Measurements from ENCODE around the gene RFK.

RFK gene

DNA sequence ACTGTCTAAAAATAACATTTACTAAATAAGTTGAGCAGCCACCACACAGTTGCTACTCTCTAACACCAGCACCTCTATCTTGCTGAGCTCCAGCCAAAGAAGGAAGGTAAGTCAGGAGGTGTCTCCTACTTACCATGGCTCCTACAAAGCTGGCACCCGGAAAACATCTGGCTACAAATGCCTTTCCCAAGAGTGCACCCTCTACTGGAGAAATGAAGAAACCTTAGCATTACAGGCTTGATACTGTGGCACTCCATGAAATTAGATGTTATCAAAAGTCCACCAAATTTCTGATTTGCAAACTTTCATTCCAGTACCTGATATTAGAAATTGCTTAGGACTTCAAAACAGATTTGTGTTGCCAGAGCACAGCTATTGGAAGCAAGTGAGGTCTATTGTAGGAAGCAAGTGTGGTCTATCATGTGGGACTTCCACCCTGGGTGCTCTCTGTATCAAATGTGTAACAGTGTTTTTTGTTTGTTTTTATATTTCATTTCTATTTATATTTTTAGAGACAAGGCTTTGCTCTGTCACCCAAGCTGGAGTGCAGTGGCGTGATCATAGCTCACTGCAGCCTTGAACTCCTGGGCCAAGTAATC lies 25.7 kb upstream of the RFK start:
- H3K4me3 ChIP-seq (replicated peaks; ENCODE audit: low read depth, low read length): no peak overlapping the region
- TF ChIP-seq, protein P1, sequence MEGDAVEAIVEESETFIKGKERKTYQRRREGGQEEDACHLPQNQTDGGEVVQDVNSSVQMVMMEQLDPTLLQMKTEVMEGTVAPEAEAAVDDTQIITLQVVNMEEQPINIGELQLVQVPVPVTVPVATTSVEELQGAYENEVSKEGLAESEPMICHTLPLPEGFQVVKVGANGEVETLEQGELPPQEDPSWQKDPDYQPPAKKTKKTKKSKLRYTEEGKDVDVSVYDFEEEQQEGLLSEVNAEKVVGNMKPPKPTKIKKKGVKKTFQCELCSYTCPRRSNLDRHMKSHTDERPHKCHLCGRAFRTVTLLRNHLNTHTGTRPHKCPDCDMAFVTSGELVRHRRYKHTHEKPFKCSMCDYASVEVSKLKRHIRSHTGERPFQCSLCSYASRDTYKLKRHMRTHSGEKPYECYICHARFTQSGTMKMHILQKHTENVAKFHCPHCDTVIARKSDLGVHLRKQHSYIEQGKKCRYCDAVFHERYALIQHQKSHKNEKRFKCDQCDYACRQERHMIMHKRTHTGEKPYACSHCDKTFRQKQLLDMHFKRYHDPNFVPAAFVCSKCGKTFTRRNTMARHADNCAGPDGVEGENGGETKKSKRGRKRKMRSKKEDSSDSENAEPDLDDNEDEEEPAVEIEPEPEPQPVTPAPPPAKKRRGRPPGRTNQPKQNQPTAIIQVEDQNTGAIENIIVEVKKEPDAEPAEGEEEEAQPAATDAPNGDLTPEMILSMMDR (IDR thresholded peaks at IDR 0.05; ENCODE audit: low read length, missing control alignments): peak; percentile 63
- DNase-seq (ENCODE audit: low read depth): peak; percentile 40

GRCh38 chr9:76417394-76417793 lies 23.2 kb upstream of the RFK start:
- no peak for DNase-seq (ENCODE audit: low read depth)

GRCh38 chr9:76415731-76416130 lies 21.5 kb upstream of the RFK start:
- H3K4me3 ChIP-seq (replicated peaks; ENCODE audit: low read depth, low read length): no peak overlapping the region
- TF ChIP-seq, protein P1 (IDR thresholded peaks at IDR 0.05; ENCODE audit: low read length, missing control alignments): no peak
- peak; percentile 79 for DNase-seq (ENCODE audit: low read depth)

More at GRCh38 chr9:76417394-76417793, 23.2 kb upstream of the RFK start:
- TF ChIP-seq, protein P1 (IDR thresholded peaks at IDR 0.05; ENCODE audit: low read length, missing control alignments): no peak
- H3K4me3 ChIP-seq (replicated peaks; ENCODE audit: low read depth, low read length): no peak overlapping the region

DNA sequence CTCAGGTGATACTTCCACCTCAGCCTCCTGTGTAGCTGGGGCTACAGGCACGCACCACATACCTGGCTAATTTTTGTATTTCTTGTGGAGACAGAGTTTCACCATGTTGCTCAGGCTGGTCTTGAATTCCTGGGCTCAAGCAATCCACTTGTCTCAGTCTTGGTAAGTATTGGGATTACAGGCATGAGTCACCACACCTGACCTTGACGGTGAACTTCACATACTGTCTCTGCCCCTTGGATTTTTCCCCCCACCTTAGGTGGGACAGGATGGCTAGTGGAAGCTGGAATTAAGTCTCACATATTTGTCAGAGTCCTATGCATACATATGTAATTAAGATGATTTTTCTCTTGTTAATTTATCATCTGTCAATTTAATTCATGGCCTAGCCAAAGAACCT lies 20.9 kb upstream of the RFK start:
- no peak overlapping the region for H3K4me3 ChIP-seq (replicated peaks; ENCODE audit: low read depth, low read length)
- DNase-seq (ENCODE audit: low read depth): peak; percentile 43
- TF ChIP-seq, protein P1 (IDR thresholded peaks at IDR 0.05; ENCODE audit: low read length, missing control alignments): no peak

DNA sequence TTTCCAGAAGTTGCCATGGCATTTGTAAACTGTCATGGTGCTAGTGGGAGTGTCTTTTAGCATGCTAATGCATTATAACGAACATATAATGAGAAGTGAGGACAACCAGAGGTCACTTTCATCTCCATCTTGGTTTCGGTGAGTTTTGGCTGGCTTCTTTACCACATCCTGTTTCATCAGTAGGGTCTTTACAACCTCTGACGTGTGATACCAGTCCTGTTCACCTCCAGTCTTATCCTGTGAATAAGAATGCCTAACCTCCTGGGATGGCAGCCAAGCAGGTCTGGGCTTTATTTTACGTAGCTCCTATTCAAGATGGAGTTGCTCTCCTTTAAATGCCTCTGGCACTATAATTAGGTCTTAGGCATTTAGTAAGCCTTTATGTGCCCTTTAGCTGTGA lies 20.4 kb upstream of the RFK start:
- peak; percentile 90 for DNase-seq (ENCODE audit: low read depth)
- TF ChIP-seq, protein P1 (IDR thresholded peaks at IDR 0.05; ENCODE audit: low read length, missing control alignments): no peak
- H3K4me3 ChIP-seq (replicated peaks; ENCODE audit: low read depth, low read length): no peak overlapping the region

- TF ChIP-seq, protein P1 (IDR thresholded peaks at IDR 0.05; ENCODE audit: low read length, missing control alignments): no peak
- no peak overlapping the region for H3K4me3 ChIP-seq (replicated peaks; ENCODE audit: low read depth, low read length)
- DNase-seq (ENCODE audit: low read depth): no peak
Measured at GRCh38 chr9:76413658-76414057, 19.4 kb upstream of the RFK start.

GRCh38 chr9:76412638-76413037 lies 18.4 kb upstream of the RFK start:
- H3K4me3 ChIP-seq (replicated peaks; ENCODE audit: low read depth, low read length): no peak overlapping the region
- TF ChIP-seq, protein P1 (IDR thresholded peaks at IDR 0.05; ENCODE audit: low read length, missing control alignments): no peak
- no peak for DNase-seq (ENCODE audit: low read depth)

Data from fibroblast of pulmonary artery (primary cell).